CD14-positive monocyte (primary cell): Measurements from ENCODE around the gene RBM15. TPM values are rescaled to one million over a fixed set of nuclear protein-coding genes. Genes with fewer than 3 reads are reported as not detected.

Source experiments
- DNase-seq, 3 donors: peaks; one replicate each; pipeline ENCODE4 v3.0.0-alpha.2; 2011 to 2022
- H2AFZ ChIP-seq: 2 replicates; pipeline ENCODE4 v1.6.0; 2012; ENCODE audit warnings: mild to moderate bottlenecking, low read depth, low read length, inconsistent platforms; ENCODE audit not compliant: insufficient read depth, poor library complexity, severe bottlenecking
- H3K27ac ChIP-seq, 2 donors: 1 replicate in 1 of 2; 2 replicates in 1 of 2; pipeline ENCODE4 v1.5.1; 2012 to 2013; ENCODE audit warnings: low read length in 2 of 2, control low read depth in 1 of 2, inconsistent platforms in 1 of 2, low read depth in 1 of 2, mild to moderate bottlenecking in 1 of 2
- H3K27me3 ChIP-seq, 2 donors: one replicate each; pipeline versions ENCODE4 v1.6.0 to v1.6.1; 2011 to 2013; ENCODE audit warnings: low read length in 2 of 2; ENCODE audit not compliant: control insufficient read depth in 2 of 2, insufficient read depth in 2 of 2
- H3K36me3 ChIP-seq, 2 donors: replicated peaks in 1 of 2; 1 replicate in 1 of 2; 2 replicates in 1 of 2; pipeline versions ENCODE4 v1.5.1 to v1.6.1; 2012 to 2013; ENCODE audit warnings: low read length in 2 of 2, control low read depth in 1 of 2, inconsistent platforms in 1 of 2, mild to moderate bottlenecking in 1 of 2; ENCODE audit not compliant: insufficient read depth in 2 of 2, control insufficient read depth in 1 of 2
- H3K4me1 ChIP-seq, 2 donors: 1 replicate in 1 of 2; 2 replicates in 1 of 2; pipeline versions ENCODE4 v1.5.1 to v1.6.1; 2012 to 2013; ENCODE audit warnings: low read length in 2 of 2, control low read depth in 1 of 2, inconsistent platforms in 1 of 2, mild to moderate bottlenecking in 1 of 2, moderate library complexity in 1 of 2; ENCODE audit not compliant: insufficient read depth in 2 of 2, control insufficient read depth in 1 of 2
- H3K4me2 ChIP-seq: replicated peaks from 2 replicates; pipeline ENCODE3; 2012; ENCODE audit warnings: low read length, moderate library complexity, mild to moderate bottlenecking; ENCODE audit not compliant: poor library complexity, severe bottlenecking; ENCODE audit errors: extremely low read depth
- H3K4me3 ChIP-seq, 3 experiments: fragments of 200-600 bp in 1 of 3; sonication (generic) in 1 of 3; replicated peaks in 1 of 3; 1 replicate in 2 of 3; 2 replicates in 1 of 3; pipeline ENCODE4 v1.5.1; 2011 to 2013; ENCODE audit warnings: low read length in 3 of 3, mild to moderate bottlenecking in 3 of 3, control low read depth in 2 of 3, low read depth in 2 of 3, inconsistent platforms in 1 of 3, moderate library complexity in 1 of 3
- H3K79me2 ChIP-seq: 2 replicates; pipeline ENCODE4 v1.6.0; 2012; ENCODE audit warnings: mild to moderate bottlenecking, control low read depth, inconsistent platforms, low read length, moderate library complexity; ENCODE audit not compliant: insufficient read depth
- H3K9ac ChIP-seq: 2 replicates; pipeline ENCODE4 v1.6.0; 2017; ENCODE audit warnings: low read length, mild to moderate bottlenecking; ENCODE audit not compliant: insufficient read depth, poor library complexity, severe bottlenecking
- H3K9me3 ChIP-seq, 2 donors: replicated peaks in 1 of 2; 1 replicate in 1 of 2; 2 replicates in 1 of 2; pipeline versions ENCODE4 v1.5.1 to v1.6.1; 2012 to 2013; ENCODE audit warnings: low read length in 2 of 2, control low read depth in 1 of 2; ENCODE audit not compliant: control insufficient read depth in 1 of 2, insufficient read depth in 1 of 2
- H4K20me1 ChIP-seq: 2 replicates; pipeline ENCODE4 v1.6.0; 2012; ENCODE audit warnings: mild to moderate bottlenecking, low read length, control low read depth, moderate library complexity; ENCODE audit not compliant: insufficient read depth
- H3K27ac Mint-ChIP-seq, 7 donors: one replicate each; pipeline ENCODE4 v1.8.0; 2020; ENCODE audit warnings: mild to moderate bottlenecking in 7 of 7, mixed read lengths in 7 of 7, moderate library complexity in 6 of 7, inconsistent platforms in 2 of 7
- H3K27me3 Mint-ChIP-seq, 3 donors: one replicate each; pipeline ENCODE4 v1.8.0; 2021 to 2022; ENCODE audit warnings: low read depth in 3 of 3, mild to moderate bottlenecking in 3 of 3, mixed read lengths in 3 of 3, moderate library complexity in 3 of 3, inconsistent platforms in 1 of 3
- H3K36me3 Mint-ChIP-seq, 2 donors: one replicate each; pipeline ENCODE4 v1.8.0; 2020; ENCODE audit warnings: mixed read lengths in 2 of 2, inconsistent platforms in 1 of 2, mild to moderate bottlenecking in 1 of 2
- H3K4me1 Mint-ChIP-seq: one replicate; pipeline ENCODE4 v1.8.0; 2020; ENCODE audit warnings: mild to moderate bottlenecking, mixed read lengths
- H3K4me3 Mint-ChIP-seq, 2 donors: one replicate each; pipeline ENCODE4 v1.8.0; 2020; ENCODE audit warnings: mild to moderate bottlenecking in 2 of 2, mixed read lengths in 2 of 2, moderate library complexity in 1 of 2
- H3K9me3 Mint-ChIP-seq, 7 donors: one replicate each; pipeline ENCODE4 v1.8.0; 2020 to 2022; ENCODE audit warnings: mixed read lengths in 7 of 7, mild to moderate bottlenecking in 6 of 7, moderate library complexity in 6 of 7, inconsistent platforms in 2 of 7
- CTCF ChIP-seq: fragments of 200-600 bp; IDR thresholded peaks from one replicate; pipeline ENCODE4 v1.8.0; 2022; ENCODE audit warnings: antibody characterized with exemption, mild to moderate bottlenecking
- WGBS: methylation state at CpG from one replicate; pipeline ENCODE4 v1.1.5; 2013; ENCODE audit warnings: missing lambda C conversion rate; ENCODE audit not compliant: insufficient coverage; 5-methylcytosine and 5-hydroxymethylcytosine counted together
- intact Hi-C, 2 donors: fragments of 100-400 bp; cut with micrococcal nuclease; formaldehyde crosslinking; loops; one replicate each; pipeline versions ENCODE4 v1.15.0 to v1.15.1; 2023
- polyA plus RNA-seq, 3 donors: library from polyadenylated mRNA; depleted of rRNA in 1 of 3; unstranded in 2 of 3; stranded (reverse) in 1 of 3; fragments of 300-500 nt in 2 of 3; fragments of >200 nt in 1 of 3; fragmentation: Illumina TruSeq in 2 of 3; gene quantifications; 1 replicate in 2 of 3; 2 replicates in 1 of 3; pipeline ENCODE4 v1.2.3, GENCODE V29; 2012 to 2021

The RBM15 gene
- polyA plus RNA-seq, 3 donors = 6.7 to 16.8 (median 7.5) TPM

- Mint-ChIP-seq H3K9me3 (peaks cover 0 to 3% (median 0%) of the 10 kb centered on the region in 7 donors), H3K27me3 (peaks cover 0 to 1% (median 0%) of the 10 kb centered on the region in 3 donors), H3K27ac (no peak overlapping the region), H3K36me3 (peaks cover 33 to 40% of the 10 kb centered on the region in 2 donors), H3K4me1 (peaks cover 56% of the 10 kb centered on the region), H3K4me3 (no peak overlapping the region)
- Histone ChIP-seq H3K4me1 (peaks cover 36 to 59% of the 10 kb centered on the region in 2 donors), H4K20me1 (peaks cover 52% of the 10 kb centered on the region), H3K4me3 (peak overlapping the region; percentile 66 to 99 (median 92)), H3K27me3 (no peaks in the 10 kb centered on the region), H3K27ac (peak overlapping the region; percentile 94 to 99), H3K9me3 (no peaks in the 10 kb centered on the region), H2AFZ (peak overlapping the region; percentile 87), H3K36me3 (peaks cover 32 to 45% of the 10 kb centered on the region in 2 donors), H3K9ac (peak overlapping the region; percentile 91), H3K79me2 (peaks cover 62% of the 10 kb centered on the region), H3K4me2 (peak overlapping the region; percentile 95)
- WGBS = 40% methylated on average over 3 of the region's 9 CpGs
- DNase-seq = no peak
- intact Hi-C loops = no loop called here
- TF ChIP-seq CTCF = no peak
Observed at GRCh38 chr1:110340207-110340468, 961 bp downstream of the RBM15 start.

GRCh38 chr1:110341146-110341871 lies 2.1 kb downstream of the RBM15 start:
- H3K4me3 ChIP-seq = peak overlapping the region in 1 of 3 experiments; percentile 92
- H3K4me1 ChIP-seq = peaks cover 36 to 59% of the 10 kb centered on the region in 2 donors
- peak overlapping the region; percentile 19 to 79 (median 73) for H3K27ac Mint-ChIP-seq
- peaks cover 61% of the 10 kb centered on the region for H4K20me1 ChIP-seq
- H3K4me1 Mint-ChIP-seq = peaks cover 64% of the 10 kb centered on the region
- H2AFZ ChIP-seq = no peak overlapping the region
- no peaks in the 10 kb centered on the region for H3K27me3 ChIP-seq
- peaks cover 0 to 1% (median 0%) of the 10 kb centered on the region in 3 donors for H3K27me3 Mint-ChIP-seq
- peak overlapping the region in 1 of 2 donors; percentile 94 for H3K27ac ChIP-seq
- H3K36me3 Mint-ChIP-seq = peaks cover 42 to 45% of the 10 kb centered on the region in 2 donors
- intact Hi-C loops = no loop called here
- no peak for TF ChIP-seq CTCF
- peak overlapping the region; percentile 95 for H3K4me2 ChIP-seq
- H3K36me3 ChIP-seq = peaks cover 36 to 55% of the 10 kb centered on the region in 2 donors
- no peaks in the 10 kb centered on the region for H3K9me3 ChIP-seq
- no peak overlapping the region for H3K4me3 Mint-ChIP-seq
- WGBS = 99% methylated on average over 23 of the region's 27 CpGs
- H3K9ac ChIP-seq = no peak overlapping the region
- no peak for DNase-seq
- H3K79me2 ChIP-seq = peaks cover 72% of the 10 kb centered on the region
- H3K9me3 Mint-ChIP-seq = peaks cover 0 to 3% (median 0%) of the 10 kb centered on the region in 7 donors
